Measurements from ENCODE around the gene RABGGTB. TPM values are rescaled to one million over a fixed set of nuclear protein-coding genes. Genes with fewer than 3 reads are reported as not detected.
"Not testable (repeated sequence)": the region's sequence is repeated elsewhere in the genome, so short reads cannot be mapped to it uniquely, and the experiment has no call there.

The RABGGTB gene
- total RNA-seq, 2 donors from 2014 or later = 138 to 278 TPM

- H3K27me3 Mint-ChIP-seq = peaks cover under 1 to 5% of the 10 kb centered on the region in 2 donors
- H3K9me3 Mint-ChIP-seq = no peaks in the 10 kb centered on the region
- peak overlapping the region; percentile 97 for H3K4me3 Mint-ChIP-seq
- ATAC-seq (peak in 1 of 2 donors; percentile 1), DNase-seq (ENCODE audit: low spot score) (no peak)
- H3K27ac Mint-ChIP-seq = peak overlapping the region; percentile 97 to 98
- H3K4me1 Mint-ChIP-seq (ENCODE audit: low read depth in 2 of 2) = peaks cover 49 to 57% of the 10 kb centered on the region in 2 donors
- H3K36me3 Mint-ChIP-seq = peaks cover 43% of the 10 kb centered on the region
These were observed 605 bp upstream of the RABGGTB start for GRCh38 chr1:75785320-75785982.

GRCh38 chr1:75786901-75787493 is 941 bp downstream of the RABGGTB start:
- Mint-ChIP-seq H3K27ac (peak overlapping the region; percentile 97 to 98), H3K36me3 (peaks cover 55% of the 10 kb centered on the region), H3K4me3 (peak overlapping the region; percentile 97), H3K4me1 (ENCODE audit: low read depth in 2 of 2) (peaks cover 61 to 70% of the 10 kb centered on the region in 2 donors), H3K9me3 (no peaks in the 10 kb centered on the region), H3K27me3 (no peaks in the 10 kb centered on the region)
- ATAC-seq (no peak), DNase-seq (ENCODE audit: low spot score) (no peak)

DNA sequence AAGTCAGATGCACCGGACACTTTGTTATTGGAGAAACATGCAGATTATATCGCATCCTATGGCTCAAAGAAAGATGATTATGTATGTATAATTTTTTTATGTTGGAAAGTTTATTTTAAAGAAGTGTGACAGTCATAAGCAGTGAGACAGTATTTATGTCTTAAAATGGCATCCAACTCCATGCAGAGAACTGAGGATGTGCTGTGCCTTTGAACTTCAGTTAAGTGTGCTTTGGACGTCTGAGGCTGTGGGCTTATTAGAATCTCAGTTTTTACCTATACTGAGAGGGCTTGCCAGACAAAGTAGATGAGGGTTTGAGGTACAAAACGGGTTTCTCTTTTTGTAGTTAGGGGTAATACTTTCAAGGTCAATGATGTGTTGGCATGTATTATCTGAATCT is 1.5 kb downstream of the RABGGTB start:
- Mint-ChIP-seq H3K4me1 (ENCODE audit: low read depth in 2 of 2) (peaks cover 61 to 75% of the 10 kb centered on the region in 2 donors), H3K4me3 (peak overlapping the region; percentile 97), H3K27ac (peak overlapping the region; percentile 97 to 98), H3K36me3 (peaks cover 60% of the 10 kb centered on the region), H3K27me3 (no peaks in the 10 kb centered on the region), H3K9me3 (no peaks in the 10 kb centered on the region)
- ATAC-seq = no peak
- no peak for DNase-seq (ENCODE audit: low spot score)

- Mint-ChIP-seq H3K27me3 (no peaks in the 10 kb centered on the region), H3K9me3 (no peaks in the 10 kb centered on the region), H3K4me1 (ENCODE audit: low read depth in 2 of 2) (peaks cover 54 to 70% of the 10 kb centered on the region in 2 donors), H3K36me3 (peaks cover 70% of the 10 kb centered on the region), H3K4me3 (peak overlapping the region; percentile 97), H3K27ac (peak overlapping the region; percentile 97 to 98)
- no peak for ATAC-seq
- no peak for DNase-seq (ENCODE audit: low spot score)
These were observed 3.9 kb downstream of the RABGGTB start for GRCh38 chr1:75789988-75790387.

DNA sequence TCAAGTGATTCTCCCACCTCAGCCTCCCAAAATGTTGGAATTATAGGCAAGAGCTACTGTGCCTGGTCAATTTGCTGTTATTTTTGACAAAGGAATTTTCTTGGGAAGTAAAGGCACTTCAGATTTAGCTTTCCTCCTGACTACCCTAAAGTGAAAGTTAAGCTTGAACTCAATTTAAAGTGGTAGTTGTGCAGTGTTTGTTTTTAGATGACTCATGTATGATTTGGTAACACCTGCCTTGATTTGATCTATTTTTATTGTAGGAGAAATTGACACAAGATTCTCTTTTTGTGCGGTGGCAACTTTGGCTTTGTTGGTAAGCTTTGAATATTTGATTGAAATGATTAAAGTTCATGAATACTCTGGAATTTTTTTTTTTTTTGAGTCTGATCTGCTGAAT is 5.0 kb downstream of the RABGGTB start:
- Mint-ChIP-seq H3K9me3 (no peaks in the 10 kb centered on the region), H3K27me3 (no peaks in the 10 kb centered on the region), H3K27ac (peak overlapping the region; percentile 97 to 98), H3K4me1 (ENCODE audit: low read depth in 2 of 2) (peaks cover 47 to 60% of the 10 kb centered on the region in 2 donors), H3K4me3 (peak overlapping the region; percentile 97), H3K36me3 (peaks cover 73% of the 10 kb centered on the region)
- no peak for DNase-seq (ENCODE audit: low spot score)
- no peak for ATAC-seq

DNA sequence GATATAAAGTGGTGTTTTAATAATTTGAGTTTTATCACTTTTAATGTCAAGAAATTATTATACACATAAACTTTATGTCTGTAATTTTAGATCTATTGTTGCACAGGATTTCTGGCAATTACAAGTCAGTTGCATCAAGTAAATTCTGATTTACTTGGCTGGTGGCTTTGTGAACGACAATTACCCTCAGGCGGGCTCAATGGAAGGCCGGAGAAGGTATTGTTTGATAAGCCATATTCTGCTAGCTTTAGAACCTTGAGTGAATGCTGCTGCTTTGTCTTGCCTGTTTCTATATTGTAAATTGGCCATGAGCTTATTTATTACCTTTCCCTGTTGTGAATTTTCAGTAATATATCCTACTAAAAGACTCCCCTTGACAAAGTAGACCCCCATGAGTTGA is 6.0 kb downstream of the RABGGTB start:
- no peaks in the 10 kb centered on the region for H3K27me3 Mint-ChIP-seq
- peaks cover 44 to 56% of the 10 kb centered on the region in 2 donors for H3K4me1 Mint-ChIP-seq (ENCODE audit: low read depth in 2 of 2)
- DNase-seq (ENCODE audit: low spot score) (no peak), ATAC-seq (no peak)
- no peaks in the 10 kb centered on the region for H3K9me3 Mint-ChIP-seq
- H3K4me3 Mint-ChIP-seq = peak overlapping the region; percentile 97
- peaks cover 70% of the 10 kb centered on the region for H3K36me3 Mint-ChIP-seq
- H3K27ac Mint-ChIP-seq = peak overlapping the region; percentile 97 to 98

DNA sequence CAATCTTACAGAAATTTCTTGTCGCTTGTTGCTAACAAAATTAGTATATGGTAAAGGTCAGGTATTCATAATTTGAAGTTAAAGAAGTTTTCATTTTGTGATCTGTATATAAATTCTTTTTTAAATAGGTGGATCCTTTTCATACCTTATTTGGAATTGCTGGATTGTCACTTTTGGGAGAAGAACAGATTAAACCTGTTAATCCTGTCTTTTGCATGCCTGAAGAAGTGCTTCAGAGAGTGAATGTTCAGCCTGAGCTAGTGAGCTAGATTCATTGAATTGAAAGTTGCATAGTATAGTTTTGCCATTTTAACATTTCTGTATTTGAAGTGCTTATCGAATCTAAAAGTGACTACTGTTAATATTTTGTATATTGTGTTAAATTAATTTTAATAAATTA is 8.3 kb downstream of the RABGGTB start:
- no peak for ATAC-seq
- DNase-seq (ENCODE audit: low spot score) = no peak
- Mint-ChIP-seq H3K27me3 (no peaks in the 10 kb centered on the region), H3K4me1 (ENCODE audit: low read depth in 2 of 2) (peaks cover 30 to 37% of the 10 kb centered on the region in 2 donors), H3K36me3 (peaks cover 60% of the 10 kb centered on the region), H3K27ac (no peak overlapping the region), H3K9me3 (no peaks in the 10 kb centered on the region), H3K4me3 (no peak overlapping the region)

GRCh38 chr1:75795703-75796193 is 9.7 kb downstream of the RABGGTB start:
- H3K9me3 Mint-ChIP-seq = no peaks in the 10 kb centered on the region
- DNase-seq (ENCODE audit: low spot score) = no peak
- H3K27me3 Mint-ChIP-seq = no peaks in the 10 kb centered on the region
- no peak overlapping the region for H3K4me3 Mint-ChIP-seq
- H3K27ac Mint-ChIP-seq = peak overlapping the region in 1 of 2 donors; percentile 47
- peaks cover 46% of the 10 kb centered on the region for H3K36me3 Mint-ChIP-seq
- H3K4me1 Mint-ChIP-seq (ENCODE audit: low read depth in 2 of 2) = peaks cover 19 to 23% of the 10 kb centered on the region in 2 donors
- ATAC-seq = no peak

DNA sequence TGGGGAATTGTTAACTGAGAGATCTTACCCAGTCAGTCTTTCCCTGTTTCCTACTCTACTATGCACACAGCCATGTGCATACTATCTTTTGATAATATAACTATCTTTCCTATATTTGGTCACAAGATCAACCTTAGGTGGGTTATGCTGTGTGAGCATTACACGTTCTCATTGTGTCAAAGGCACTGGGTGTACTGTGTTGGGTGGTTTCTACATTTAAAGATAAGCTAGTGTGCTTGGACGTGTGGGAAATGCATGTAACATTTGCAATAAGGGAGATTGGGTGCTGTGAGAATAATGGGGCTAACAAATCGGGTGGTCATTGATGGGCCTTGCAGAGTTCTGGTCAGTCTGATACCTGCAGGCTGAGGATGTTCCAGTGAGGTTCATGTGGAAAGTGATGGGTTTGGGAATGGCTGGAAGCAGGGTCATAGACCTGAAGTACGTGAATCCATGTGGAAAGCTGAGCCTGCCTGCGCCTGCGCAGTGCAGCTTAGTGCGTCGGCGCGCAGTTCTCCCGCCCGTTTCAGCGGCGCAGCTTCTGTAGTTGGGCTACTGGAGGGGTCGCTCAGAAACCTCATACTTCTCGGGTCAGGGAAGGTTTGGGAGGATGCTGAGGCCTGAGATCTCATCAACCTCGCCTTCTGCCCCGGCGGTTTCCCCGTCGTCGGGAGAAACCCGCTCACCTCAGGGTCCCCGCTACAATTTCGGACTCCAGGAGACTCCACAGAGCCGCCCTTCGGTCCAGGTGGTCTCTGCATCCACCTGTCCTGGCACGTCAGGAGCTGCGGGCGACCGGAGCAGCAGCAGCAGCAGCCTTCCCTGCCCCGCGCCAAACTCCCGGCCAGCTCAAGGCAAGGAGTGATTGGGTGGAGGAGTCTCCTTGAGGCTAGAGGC is 10.6 kb downstream of the RABGGTB start, which contains the start of gene MSH4:
MSH4 (plus strand) TSS at position 507 of the 897 bp plus-strand sequence; CDS start at position 611, 104 bp downstream.
- Mint-ChIP-seq H3K9me3 (no peaks in the 10 kb centered on the region), H3K27me3 (no peaks in the 10 kb centered on the region), H3K4me1 (ENCODE audit: low read depth in 2 of 2) (peaks cover 10 to 15% of the 10 kb centered on the region in 2 donors), H3K36me3 (peaks cover 37% of the 10 kb centered on the region), H3K27ac (peak within 1 kb of the TSS in 1 of 2 donors; percentile 47), H3K4me3 (no peak within 1 kb of the TSS)
- DNase-seq (ENCODE audit: low spot score) (no peak), ATAC-seq (peak; percentile 48 to 53)

GRCh38 chr1:75797273-75797588 is 11.2 kb downstream of the RABGGTB start:
- Mint-ChIP-seq H3K9me3 (no peaks in the 10 kb centered on the region), H3K27ac (peak overlapping the region in 1 of 2 donors; percentile 47), H3K4me1 (ENCODE audit: low read depth in 2 of 2) (peaks cover 8 to 9% of the 10 kb centered on the region in 2 donors), H3K27me3 (no peaks in the 10 kb centered on the region), H3K4me3 (no peak overlapping the region), H3K36me3 (peaks cover 31% of the 10 kb centered on the region)
- DNase-seq (ENCODE audit: low spot score) = no peak
- ATAC-seq = no peak

- Mint-ChIP-seq H3K27me3 (no peaks in the 10 kb centered on the region), H3K4me3 (no peak overlapping the region), H3K9me3 (no peaks in the 10 kb centered on the region), H3K27ac (peak overlapping the region in 1 of 2 donors; percentile 47), H3K4me1 (ENCODE audit: low read depth in 2 of 2) (peaks cover 6 to 8% of the 10 kb centered on the region in 2 donors), H3K36me3 (peaks cover 28% of the 10 kb centered on the region)
- ATAC-seq (no peak), DNase-seq (ENCODE audit: low spot score) (no peak)
These were observed 11.7 kb downstream of the RABGGTB start for GRCh38 chr1:75797606-75798216.

DNA sequence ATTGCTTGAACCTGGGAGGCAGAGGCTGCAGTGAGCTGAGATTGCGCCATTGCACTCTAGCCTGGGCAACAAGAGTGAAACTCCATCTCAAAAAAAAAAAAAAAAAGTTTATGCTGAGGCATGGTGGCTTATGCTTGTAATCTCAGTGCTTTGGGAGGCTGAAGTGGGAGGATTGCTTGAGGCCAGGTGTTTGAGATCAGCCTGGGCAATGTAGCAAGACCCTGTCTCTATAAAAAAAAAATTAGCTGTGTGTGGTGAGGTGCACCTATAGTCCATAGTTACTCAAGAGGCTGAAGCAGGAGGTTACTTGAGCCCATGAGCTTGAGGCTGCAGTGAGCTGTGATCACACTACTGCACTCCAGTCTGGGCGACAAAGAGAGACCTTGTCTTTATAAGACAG is 15.4 kb downstream of the RABGGTB start:
- H3K9me3 Mint-ChIP-seq; H3K27me3 Mint-ChIP-seq; H3K4me1 Mint-ChIP-seq (ENCODE audit: low read depth in 2 of 2); H3K27ac Mint-ChIP-seq; DNase-seq (ENCODE audit: low spot score); H3K4me3 Mint-ChIP-seq: not testable (repeated sequence)
- ATAC-seq = peak in 1 of 2 donors; percentile 33
- peaks cover 11% of the 10 kb centered on the region for H3K36me3 Mint-ChIP-seq

- Mint-ChIP-seq H3K27ac (no peak overlapping the region), H3K27me3 (no peaks in the 10 kb centered on the region), H3K4me1 (ENCODE audit: low read depth in 2 of 2) (no peaks in the 10 kb centered on the region), H3K9me3 (no peaks in the 10 kb centered on the region), H3K4me3 (no peak overlapping the region), H3K36me3 (no peaks in the 10 kb centered on the region)
- DNase-seq (ENCODE audit: low spot score) (no peak), ATAC-seq (no peak)
These were observed 22.9 kb downstream of the RABGGTB start for GRCh38 chr1:75808921-75809320.

Data from natural killer cell treated with Interleukin-12 subunit alpha and Interleukin-12 subunit beta and Interleukin-15 and Interleukin-18, amount 100 ng/mL, for 72 hours (primary cell).